Esophagus muscularis mucosa (tissue), 4 donors: Measurements from ENCODE around the gene CTRB1. TPM values are rescaled to one million over a fixed set of nuclear protein-coding genes. Genes with fewer than 3 reads are reported as not detected.
A peak's percentile ranks its signal among the peaks of the same experiment; 100 is the strongest.

Experiments used
- DNase-seq: peaks from one replicate; pipeline ENCODE4 v3.0.0-alpha.2; 2017; ENCODE audit errors: extremely low spot score
- H3K27ac ChIP-seq, 4 donors: fragments of 200-600 bp; sonication (generic); replicated peaks in 1 of 4; 1 replicate in 3 of 4; 2 replicates in 1 of 4; pipeline ENCODE4 v1.5.1; 2016 to 2019; ENCODE audit warnings: mild to moderate bottlenecking in 1 of 4
- H3K27me3 ChIP-seq, 4 donors: fragments of 200-600 bp; sonication (generic); one replicate each; pipeline versions ENCODE4 v1.5.1 to v1.6.0; 2016 to 2019
- H3K36me3 ChIP-seq, 4 donors: fragments of 200-600 bp; sonication (generic); one replicate each; pipeline ENCODE4 v1.5.1; 2016 to 2019
- H3K4me1 ChIP-seq, 4 donors: fragments of 200-600 bp; sonication (generic); one replicate each; pipeline ENCODE4 v1.5.1; 2016 to 2019
- H3K4me3 ChIP-seq, 4 donors: fragments of 200-600 bp; sonication (generic); 1 replicate in 2 of 4; 2 replicates in 2 of 4; pipeline ENCODE4 v1.5.1; 2016 to 2019; ENCODE audit warnings: mild to moderate bottlenecking in 4 of 4, moderate library complexity in 1 of 4
- H3K9me3 ChIP-seq, 4 donors: fragments of 200-600 bp; sonication (generic); 1 replicate in 3 of 4; 2 replicates in 1 of 4; pipeline ENCODE4 v1.5.1; 2016 to 2019
- EP300 ChIP-seq: sonication (generic); formaldehyde crosslinking; IDR thresholded peaks from one replicate; pipeline ENCODE4 v1.6.1; 2017; ENCODE audit warnings: antibody characterized with exemption
- POLR2A ChIP-seq: fragments of 450-650 bp; IDR thresholded peaks from one replicate; pipeline ENCODE4 v1.6.1; 2017; ENCODE audit warnings: antibody characterized with exemption, moderate library complexity, mild to moderate bottlenecking, low read depth
- POLR2AphosphoS5 ChIP-seq, 2 donors: sonication (generic); formaldehyde crosslinking; IDR thresholded peaks; one replicate each; pipeline ENCODE4 v1.6.1; 2017; ENCODE audit warnings: antibody characterized with exemption in 2 of 2
- WGBS: methylation state at CpG from one replicate; pipeline ENCODE4 v1.1.5; 2018; 5-methylcytosine and 5-hydroxymethylcytosine counted together
- intact Hi-C: fragments of 100-400 bp; cut with DNase I; formaldehyde crosslinking; loops from one replicate; pipeline ENCODE4 v1.15.1; 2023
- total RNA-seq, 4 donors: library from RNA; depleted of rRNA; stranded (reverse); fragments of >200 nt; gene quantifications; one replicate each; pipeline versions ENCODE4 v1.1.0 to v1.2.1, GENCODE V29; 2016
- TF ChIP-seq, protein P1 (sequence below), 3 experiments: fragments of 200-600 bp in 2 of 3; fragments of 450-650 bp in 1 of 3; sonication (generic) in 2 of 3; IDR thresholded peaks; one replicate each; pipeline ENCODE4 v1.5.1; 2017 to 2019; ENCODE audit warnings: antibody characterized with exemption in 3 of 3, mild to moderate bottlenecking in 2 of 3, moderate library complexity in 1 of 3

The CTRB1 gene
- total RNA-seq, 4 donors from 2014 or later, result not detected

DNA sequence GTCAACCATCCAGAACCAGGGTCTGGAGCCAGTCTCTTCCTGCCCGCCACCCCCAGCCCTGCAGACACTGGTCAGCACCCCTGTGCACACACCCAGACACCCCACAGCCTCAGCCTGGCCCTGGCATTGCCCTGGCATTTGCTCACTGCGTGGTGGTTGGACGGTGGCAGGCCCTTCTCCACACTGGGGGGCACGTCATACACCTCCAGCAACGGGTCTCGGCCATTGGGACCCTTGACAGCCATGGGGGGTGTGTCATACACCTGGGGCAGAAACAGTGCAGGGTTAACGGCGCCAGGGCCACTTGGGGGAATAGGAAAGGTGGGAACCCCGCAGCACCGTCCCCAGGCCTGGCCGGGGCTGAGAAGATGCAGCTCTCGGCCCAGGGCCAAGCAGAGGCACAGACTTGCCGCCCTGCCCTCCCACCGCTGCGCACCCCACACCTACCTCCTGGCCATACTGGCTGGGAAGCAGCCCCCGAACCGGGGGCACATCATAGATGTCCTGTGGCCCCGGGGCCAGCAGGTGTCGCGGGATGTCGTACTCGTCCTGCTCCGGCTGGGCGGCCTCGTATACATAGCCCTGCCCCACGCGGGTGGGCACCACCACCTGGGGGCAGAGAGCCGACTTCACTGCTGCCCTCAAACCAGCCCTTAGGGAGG is 18.1 kb downstream of the CTRB1 start:
- H3K9me3 ChIP-seq, result no peaks in the 10 kb centered on the region
- 92% methylated on average over 11 of the region's 28 CpGs for WGBS
- H3K27me3 ChIP-seq, result no peaks in the 10 kb centered on the region
- intact Hi-C loops, result loop anchor here (5.0 kb wide), 1 partner anchor 70 kb away; no protein-coding TSS in a partner anchor
- peak overlapping the region in 3 of 4 donors; percentile 14 to 85 (median 84) for H3K27ac ChIP-seq
- peaks cover 51 to 64% (median 59%) of the 10 kb centered on the region in 4 donors for H3K4me1 ChIP-seq
- H3K4me3 ChIP-seq, result no peak overlapping the region
- peaks cover 10 to 74% (median 57%) of the 10 kb centered on the region in 4 donors for H3K36me3 ChIP-seq
- no peak for DNase-seq
- TF ChIP-seq POLR2AphosphoS5 (IDR thresholded peaks at IDR 0.05) (no peak), POLR2A (no peak), EP300 (no peak)
- TF ChIP-seq, protein P1, sequence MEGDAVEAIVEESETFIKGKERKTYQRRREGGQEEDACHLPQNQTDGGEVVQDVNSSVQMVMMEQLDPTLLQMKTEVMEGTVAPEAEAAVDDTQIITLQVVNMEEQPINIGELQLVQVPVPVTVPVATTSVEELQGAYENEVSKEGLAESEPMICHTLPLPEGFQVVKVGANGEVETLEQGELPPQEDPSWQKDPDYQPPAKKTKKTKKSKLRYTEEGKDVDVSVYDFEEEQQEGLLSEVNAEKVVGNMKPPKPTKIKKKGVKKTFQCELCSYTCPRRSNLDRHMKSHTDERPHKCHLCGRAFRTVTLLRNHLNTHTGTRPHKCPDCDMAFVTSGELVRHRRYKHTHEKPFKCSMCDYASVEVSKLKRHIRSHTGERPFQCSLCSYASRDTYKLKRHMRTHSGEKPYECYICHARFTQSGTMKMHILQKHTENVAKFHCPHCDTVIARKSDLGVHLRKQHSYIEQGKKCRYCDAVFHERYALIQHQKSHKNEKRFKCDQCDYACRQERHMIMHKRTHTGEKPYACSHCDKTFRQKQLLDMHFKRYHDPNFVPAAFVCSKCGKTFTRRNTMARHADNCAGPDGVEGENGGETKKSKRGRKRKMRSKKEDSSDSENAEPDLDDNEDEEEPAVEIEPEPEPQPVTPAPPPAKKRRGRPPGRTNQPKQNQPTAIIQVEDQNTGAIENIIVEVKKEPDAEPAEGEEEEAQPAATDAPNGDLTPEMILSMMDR (IDR thresholded peaks at IDR 0.05), result no peak

DNA sequence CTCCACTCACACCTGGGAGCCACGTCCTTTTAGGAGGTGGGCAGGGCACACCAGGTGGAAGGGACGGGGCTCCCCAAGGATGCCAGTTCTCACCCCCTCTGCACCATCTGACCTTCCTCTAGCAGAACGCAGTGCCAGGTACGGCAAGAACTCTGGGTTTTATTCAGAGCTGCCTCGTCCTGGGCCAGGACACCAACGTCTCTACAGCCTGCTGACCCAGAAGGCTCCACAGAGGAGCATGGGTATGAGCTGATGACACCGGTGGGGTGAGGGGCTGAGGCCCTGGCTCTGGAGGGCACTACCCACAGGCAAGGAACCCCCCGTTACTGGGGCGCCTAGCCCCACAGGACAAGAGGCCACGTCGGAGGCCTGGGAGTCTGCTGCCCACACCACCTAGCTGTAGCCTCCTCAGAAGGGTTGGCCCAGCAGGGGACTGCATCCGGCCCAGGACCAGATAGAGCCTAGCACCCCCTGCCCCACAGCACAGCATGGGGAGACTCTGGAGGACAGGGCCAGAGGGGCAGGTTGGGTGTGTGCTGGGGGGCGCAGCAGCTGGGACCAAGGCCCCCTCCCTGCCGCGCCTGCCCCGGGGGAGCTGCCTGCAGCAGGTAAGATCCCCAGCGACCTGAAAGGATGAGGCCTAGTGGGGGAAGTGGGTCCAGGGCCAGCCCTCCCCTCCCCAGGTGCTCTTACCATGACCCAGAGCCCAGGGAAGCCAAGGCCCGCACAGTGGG is 18.8 kb downstream of the CTRB1 start:
- Histone ChIP-seq H3K36me3 (peaks cover 17 to 74% (median 57%) of the 10 kb centered on the region in 4 donors), H3K4me3 (no peak overlapping the region), H3K27me3 (no peaks in the 10 kb centered on the region), H3K9me3 (no peaks in the 10 kb centered on the region), H3K27ac (peak overlapping the region; percentile 82 to 85 (median 84)), H3K4me1 (peaks cover 51 to 66% (median 61%) of the 10 kb centered on the region in 4 donors)
- DNase-seq, result no peak
- no CpG with 5 or more reads among the region's 18 CpGs for WGBS
- intact Hi-C loops, result loop anchor here (5.0 kb wide), 1 partner anchor 70 kb away; no protein-coding TSS in a partner anchor
- TF ChIP-seq POLR2A (no peak), POLR2AphosphoS5 (IDR thresholded peaks at IDR 0.05) (no peak), EP300 (no peak)
- TF ChIP-seq, protein P1 (IDR thresholded peaks at IDR 0.05), result no peak

DNA sequence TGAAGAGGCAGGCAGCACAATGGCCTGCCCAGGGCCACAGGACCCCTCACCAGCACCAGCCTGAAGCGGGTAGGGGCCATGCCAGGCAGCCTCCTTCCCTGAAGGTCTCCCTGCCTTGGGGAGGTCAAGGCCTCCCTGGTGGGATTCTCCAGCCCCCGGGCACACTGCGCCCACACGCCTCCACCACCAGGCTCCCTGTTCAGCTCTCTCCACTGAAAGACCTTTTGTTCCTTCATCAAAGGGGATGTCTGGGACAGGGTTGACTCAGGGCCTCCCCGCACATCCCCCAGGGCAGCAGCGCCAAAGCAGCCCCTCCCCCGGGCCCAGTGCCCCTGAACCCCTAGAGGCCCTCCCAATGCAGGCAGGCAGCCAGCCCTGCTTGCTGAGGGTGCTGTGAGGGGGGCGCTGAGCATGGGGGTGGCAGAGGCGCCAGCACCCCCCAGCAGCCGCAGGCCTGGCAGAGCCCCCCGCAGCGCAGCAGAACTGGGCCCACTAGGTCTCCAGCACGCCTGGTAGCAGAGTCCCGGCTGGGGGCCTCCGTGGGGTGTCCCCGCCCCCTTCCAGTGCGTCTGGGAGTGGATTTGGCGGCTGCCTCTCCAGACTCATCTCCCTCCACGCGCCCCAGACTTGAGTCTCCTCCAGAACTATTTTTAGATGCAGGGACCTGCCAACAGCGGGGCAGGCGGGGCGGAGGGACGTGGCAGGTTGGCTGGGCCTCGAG is 19.5 kb downstream of the CTRB1 start:
- TF ChIP-seq EP300, result no peak
- TF ChIP-seq, protein P1 (IDR thresholded peaks at IDR 0.05), result peak in 1 of 3 experiments; percentile 17
- TF ChIP-seq POLR2A, result no peak
- peak; percentile 76 to 83 for TF ChIP-seq POLR2AphosphoS5 (IDR thresholded peaks at IDR 0.05)
- Histone ChIP-seq H3K27me3 (no peaks in the 10 kb centered on the region), H3K4me1 (peaks cover 55 to 71% (median 63%) of the 10 kb centered on the region in 4 donors), H3K27ac (peak overlapping the region; percentile 82 to 85 (median 84)), H3K36me3 (peaks cover 17 to 73% (median 57%) of the 10 kb centered on the region in 4 donors), H3K9me3 (no peaks in the 10 kb centered on the region), H3K4me3 (peak overlapping the region; percentile 13 to 43 (median 21))
- peak; percentile 93 for DNase-seq
- intact Hi-C loops, result loop anchor here (5.0 kb wide), 1 partner anchor 69 kb away; no protein-coding TSS in a partner anchor
- WGBS, result 24% methylated on average over 15 of the region's 25 CpGs

DNA sequence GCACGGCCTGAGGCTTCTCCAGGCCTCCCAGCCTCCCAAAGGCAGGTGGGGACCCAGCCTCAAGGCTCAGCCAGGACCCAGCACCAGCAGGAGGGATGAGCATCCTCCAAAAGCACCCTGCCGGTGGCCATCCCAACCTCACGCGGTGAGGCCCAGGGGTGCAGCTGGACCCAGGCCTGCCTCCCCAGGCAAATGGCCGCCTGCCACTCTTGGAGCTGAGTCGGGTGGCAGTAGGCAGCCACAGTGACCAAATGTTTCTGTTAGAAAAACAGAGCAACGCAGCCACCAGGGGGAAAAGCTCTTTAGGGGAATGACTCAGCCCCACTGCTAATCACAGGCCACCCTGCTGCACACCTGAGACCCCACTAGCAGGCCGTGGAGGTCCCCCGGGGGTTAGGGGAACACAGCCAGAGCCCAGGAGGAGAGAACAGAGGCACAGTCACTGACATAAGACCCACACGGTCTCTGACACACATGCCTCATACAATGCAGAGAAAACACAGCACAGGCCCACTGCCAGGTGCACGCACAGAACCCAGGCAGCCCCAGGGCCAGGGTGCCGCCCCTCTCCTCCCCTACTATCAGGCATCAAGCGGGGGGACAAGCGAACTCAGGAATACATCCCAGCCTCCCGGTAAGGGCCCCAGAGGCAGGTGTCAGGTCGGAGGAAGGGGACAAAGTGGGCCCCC is 20.2 kb downstream of the CTRB1 start:
- no peak for DNase-seq
- intact Hi-C loops, result loop anchor here (5.0 kb wide), 1 partner anchor 68 kb away; no protein-coding TSS in a partner anchor
- peaks cover 55 to 71% (median 63%) of the 10 kb centered on the region in 4 donors for H3K4me1 ChIP-seq

More for the DNA sequence above, 20.2 kb downstream of the CTRB1 start:
- Histone ChIP-seq H3K4me3 (peak overlapping the region in 2 of 4 donors; percentile 13 to 24), H3K9me3 (no peaks in the 10 kb centered on the region), H3K27me3 (no peaks in the 10 kb centered on the region), H3K36me3 (peaks cover 17 to 67% (median 54%) of the 10 kb centered on the region in 4 donors), H3K27ac (peak overlapping the region; percentile 82 to 85 (median 84))
- WGBS, result 16% methylated on average over 3 of the region's 16 CpGs
- TF ChIP-seq, protein P1 (IDR thresholded peaks at IDR 0.05), result peak in 1 of 3 experiments; percentile 30
- TF ChIP-seq POLR2AphosphoS5 (IDR thresholded peaks at IDR 0.05), result no peak
